Ramos (cell line): ENCODE measurements around the gene ALDH1L2.

ENCODE experiments used
- in situ Hi-C: fragments of 300-500 bp; cut with MboI; formaldehyde crosslinking; loops from one replicate; pipeline ENCODE4 v1.14.3; 2022; ENCODE audit warnings: low sequenced_read_pairs; ENCODE audit not compliant: unreplicated experiment

The ALDH1L2 gene

GRCh38 chr12:105085501-105085900, 1.2 kb upstream of the ALDH1L2 start:
- in situ Hi-C loops, result no loop called here

GRCh38 chr12:105083551-105084105, 630 bp downstream of the ALDH1L2 start:
- in situ Hi-C loops, result no loop called here

GRCh38 chr12:105083031-105083430, 1.2 kb downstream of the ALDH1L2 start:
- in situ Hi-C loops, result no loop called here

GRCh38 chr12:105078712-105079570, 5.3 kb downstream of the ALDH1L2 start:
- in situ Hi-C loops, result no loop called here

GRCh38 chr12:105077435-105077834, 6.8 kb downstream of the ALDH1L2 start:
- in situ Hi-C loops, result no loop called here

- in situ Hi-C loops, result no loop called here
These were observed 7.3 kb downstream of the ALDH1L2 start for GRCh38 chr12:105076913-105077312.

- in situ Hi-C loops, result no loop called here
These were observed 8.2 kb downstream of the ALDH1L2 start for GRCh38 chr12:105076098-105076497.

- in situ Hi-C loops, result no loop called here
These were observed 11.3 kb downstream of the ALDH1L2 start for GRCh38 chr12:105072888-105073488.

GRCh38 chr12:105071981-105072380, 12.3 kb downstream of the ALDH1L2 start:
- in situ Hi-C loops, result no loop called here

- in situ Hi-C loops, result no loop called here
These were observed 14.1 kb downstream of the ALDH1L2 start for GRCh38 chr12:105069936-105070702.

GRCh38 chr12:105067511-105068031, 16.7 kb downstream of the ALDH1L2 start:
- in situ Hi-C loops, result no loop called here

- in situ Hi-C loops, result no loop called here
These were observed 19.6 kb downstream of the ALDH1L2 start for GRCh38 chr12:105064564-105065178.

GRCh38 chr12:105060715-105061378, 23.4 kb downstream of the ALDH1L2 start:
- in situ Hi-C loops, result no loop called here

GRCh38 chr12:105057174-105057573, 27.1 kb downstream of the ALDH1L2 start:
- in situ Hi-C loops, result loop anchor here (10.0 kb wide), 1 partner anchor 862 kb away; no protein-coding TSS in a partner anchor

GRCh38 chr12:105053116-105053572, 31.1 kb downstream of the ALDH1L2 start:
- in situ Hi-C loops, result loop anchor here (5.0 to 10.0 kb wide), 3 partner anchors 321 to 858 kb away; no protein-coding TSS in a partner anchor

GRCh38 chr12:105051981-105052380, 32.3 kb downstream of the ALDH1L2 start:
- in situ Hi-C loops, result loop anchor here (5.0 to 10.0 kb wide), 3 partner anchors 320 to 857 kb away; no protein-coding TSS in a partner anchor

GRCh38 chr12:105048315-105048714, 35.9 kb downstream of the ALDH1L2 start:
- in situ Hi-C loops, result no loop called here

- in situ Hi-C loops, result no loop called here
These were observed 37.0 kb downstream of the ALDH1L2 start for GRCh38 chr12:105047308-105047707.

GRCh38 chr12:105041186-105041585, 43.1 kb downstream of the ALDH1L2 start:
- in situ Hi-C loops, result no loop called here
